H1 (cell line): ENCODE measurements around the gene LIF. TPM values are rescaled to one million over a fixed set of nuclear protein-coding genes. Genes with fewer than 3 reads are reported as not detected.

Experiments
- CTCF ChIA-PET: fragments of 300-600 bp; sonication (Branson Sonifier 250); formaldehyde crosslinking; loops from one replicate; lab custom pipeline; 2021; ENCODE audit not compliant: partially characterized antibody; lab: Charles Lee
- POLR2A ChIA-PET: fragments of 300-600 bp; sonication (Branson Sonifier 250); formaldehyde crosslinking; loops from one replicate; lab custom pipeline; 2021; ENCODE audit warnings: inconsistent platforms; ENCODE audit not compliant: partially characterized antibody; lab: Charles Lee
- DNase-seq, 2 experiments: peaks; one replicate each; pipeline versions ENCODE4 v3.0.0 to v3.0.0-alpha.2; 2010 to 2022; ENCODE audit warnings: low spot score in 2 of 2, low read depth in 1 of 2, mixed read lengths in 1 of 2
- FAIRE-seq: peaks from 2 replicates; lab custom pipeline; 2011; peaks lifted over from hg19 to GRCh38; lab: Jason Lieb, UNC
- H2AFZ ChIP-seq: 2 replicates; pipeline ENCODE4 v1.8.1; 2012; ENCODE audit warnings: low read length, inconsistent platforms
- H2AK5ac ChIP-seq: 2 replicates; pipeline ENCODE4 v1.6.1; 2013; ENCODE audit warnings: low read depth, low read length
- H2BK120ac ChIP-seq: replicated peaks from 2 replicates; pipeline ENCODE3; 2013; ENCODE audit warnings: low read depth, low read length, inconsistent platforms
- H2BK12ac ChIP-seq: 2 replicates; pipeline ENCODE4 v1.6.1; 2013; ENCODE audit warnings: low read depth, low read length
- H2BK15ac ChIP-seq: 2 replicates; pipeline ENCODE4 v1.6.1; 2013; ENCODE audit warnings: low read length
- H2BK20ac ChIP-seq: 2 replicates; pipeline ENCODE4 v1.6.1; 2013; ENCODE audit warnings: low read length
- H2BK5ac ChIP-seq: 2 replicates; pipeline ENCODE4 v1.6.1; 2013; ENCODE audit warnings: low read depth, low read length
- H3K14ac ChIP-seq: 2 replicates; pipeline ENCODE4 v1.6.1; 2013; ENCODE audit warnings: inconsistent platforms; ENCODE audit not compliant: insufficient read length
- H3K18ac ChIP-seq: 2 replicates; pipeline ENCODE4 v1.6.1; 2013; ENCODE audit warnings: low read length; ENCODE audit errors: extremely low read depth
- H3K23ac ChIP-seq: 2 replicates; pipeline ENCODE4 v1.6.1; 2013; ENCODE audit warnings: inconsistent platforms; ENCODE audit not compliant: insufficient read length
- H3K23me2 ChIP-seq: 2 replicates; pipeline ENCODE4 v1.6.1; 2013; ENCODE audit warnings: low read depth, low read length
- H3K27ac ChIP-seq: 2 replicates; pipeline ENCODE4 v1.6.1; 2011; ENCODE audit warnings: low read depth, low read length, inconsistent platforms
- H3K27me3 ChIP-seq, 4 experiments: replicated peaks in 1 of 4; 1 replicate in 1 of 4; 2 replicates in 3 of 4; pipeline versions ENCODE4 v1.6.1 to v1.8.1; 2011 to 2013; ENCODE audit warnings: low read length in 3 of 4, mild to moderate bottlenecking in 3 of 4, inconsistent platforms in 2 of 4, mixed read lengths in 2 of 4, moderate library complexity in 1 of 4; ENCODE audit not compliant: control insufficient read depth in 3 of 4, insufficient read depth in 3 of 4; ENCODE audit errors: extremely low read depth in 1 of 4
- H3K36me3 ChIP-seq, 4 experiments: 2 replicates each; pipeline versions ENCODE4 v1.6.1 to v1.8.1; 2011 to 2013; ENCODE audit warnings: mild to moderate bottlenecking in 4 of 4, low read length in 3 of 4, moderate library complexity in 2 of 4, control low read depth in 1 of 4, inconsistent platforms in 1 of 4; ENCODE audit not compliant: insufficient read depth in 4 of 4, control insufficient read depth in 2 of 4
- H3K4ac ChIP-seq: replicated peaks from 2 replicates; pipeline ENCODE3; 2013; ENCODE audit warnings: low read length, low read depth, mixed read lengths, inconsistent platforms; ENCODE audit not compliant: insufficient read length
- H3K4me1 ChIP-seq, 4 experiments: replicated peaks in 1 of 4; 1 replicate in 1 of 4; 2 replicates in 3 of 4; pipeline versions ENCODE4 v1.6.1 to v1.8.1; 2011 to 2013; ENCODE audit warnings: low read length in 3 of 4, inconsistent platforms in 2 of 4, mixed read lengths in 1 of 4; ENCODE audit not compliant: insufficient read depth in 4 of 4, control insufficient read depth in 3 of 4
- H3K4me2 ChIP-seq, 2 experiments: 2 replicates each; pipeline versions ENCODE4 v1.6.1 to v1.8.1; 2011 to 2013; ENCODE audit warnings: low read depth in 2 of 2, low read length in 2 of 2, control low read depth in 1 of 2, inconsistent platforms in 1 of 2, mild to moderate bottlenecking in 1 of 2; ENCODE audit not compliant: insufficient read depth in 1 of 2
- H3K4me3 ChIP-seq, 4 experiments: fragments of 200-600, 300-600 bp in 1 of 4; sonication (generic), shearing (Covaris generic), sonication (Bioruptor Twin) in 1 of 4; 2 replicates each; pipeline versions ENCODE4 v1.5.1 to v1.8.1; 2011 to 2016; ENCODE audit warnings: low read length in 4 of 4, low read depth in 3 of 4, control low read depth in 2 of 4, inconsistent platforms in 2 of 4, mild to moderate bottlenecking in 2 of 4, mixed read lengths in 1 of 4, moderate library complexity in 1 of 4; ENCODE audit not compliant: insufficient read depth in 2 of 4; ENCODE audit errors: extremely low read depth in 1 of 4
- H3K56ac ChIP-seq: replicated peaks from 2 replicates; pipeline ENCODE3; 2013; ENCODE audit warnings: low read depth, mild to moderate bottlenecking, mixed read lengths, low read length, inconsistent platforms; ENCODE audit not compliant: insufficient read length
- H3K79me1 ChIP-seq: 2 replicates; pipeline ENCODE4 v1.6.1; 2013; ENCODE audit warnings: low read depth, low read length, control low read depth
- H3K79me2 ChIP-seq, 2 experiments: 2 replicates each; pipeline versions ENCODE4 v1.6.1 to v1.8.1; 2012 to 2013; ENCODE audit warnings: low read length in 2 of 2, mild to moderate bottlenecking in 2 of 2, inconsistent platforms in 1 of 2; ENCODE audit not compliant: insufficient read depth in 2 of 2, control insufficient read depth in 1 of 2
- H3K9ac ChIP-seq, 4 experiments: replicated peaks in 1 of 4; 1 replicate in 1 of 4; 2 replicates in 3 of 4; pipeline versions ENCODE4 v1.6.1 to v1.8.1; 2011 to 2013; ENCODE audit warnings: low read depth in 3 of 4, low read length in 3 of 4, control low read depth in 2 of 4, mild to moderate bottlenecking in 2 of 4, moderate library complexity in 2 of 4, inconsistent platforms in 1 of 4; ENCODE audit errors: extremely low read depth in 1 of 4
- H3K9me3 ChIP-seq, 2 experiments: 2 replicates each; pipeline versions ENCODE4 v1.6.1 to v1.8.1; 2012 to 2013; ENCODE audit warnings: mild to moderate bottlenecking in 2 of 2, moderate library complexity in 2 of 2, control low read depth in 1 of 2, inconsistent platforms in 1 of 2, low read depth in 1 of 2, low read length in 1 of 2, mixed read lengths in 1 of 2; ENCODE audit not compliant: insufficient read depth in 2 of 2
- H4K20me1 ChIP-seq, 2 experiments: replicated peaks in 1 of 2; 2 replicates each; pipeline versions ENCODE3 to v1.8.1; 2011 to 2013; ENCODE audit warnings: inconsistent platforms in 2 of 2, low read length in 2 of 2, mild to moderate bottlenecking in 1 of 2; ENCODE audit not compliant: insufficient read depth in 2 of 2, control insufficient read depth in 1 of 2
- H4K5ac ChIP-seq: 2 replicates; pipeline ENCODE4 v1.6.1; 2013; ENCODE audit warnings: low read length, low read depth, mixed read lengths, inconsistent platforms; ENCODE audit not compliant: insufficient read length
- H4K8ac ChIP-seq: 2 replicates; pipeline ENCODE4 v1.8.0; 2013; ENCODE audit warnings: mild to moderate bottlenecking, moderate library complexity, low read length, inconsistent platforms; ENCODE audit not compliant: insufficient read depth; ENCODE audit errors: extremely low read depth
- H4K91ac ChIP-seq: replicated peaks from 2 replicates; pipeline ENCODE3; 2013; ENCODE audit warnings: low read length, mixed read lengths, inconsistent platforms; ENCODE audit not compliant: insufficient read length
- CBX8 ChIP-seq: fragments of 300-800, 300-1000 bp; sonication (generic); IDR thresholded peaks from 2 replicates; pipeline ENCODE4 v1.7.1; 2016; ENCODE audit warnings: low read depth, low read length, borderline replicate concordance
- CHD2 ChIP-seq: IDR thresholded peaks from 2 replicates; pipeline ENCODE4 v1.6.1; 2012; ENCODE audit warnings: low read length, improper control_type of control experiment
- CTBP2 ChIP-seq: IDR thresholded peaks from 2 replicates; pipeline ENCODE4 v1.7.0; 2011; ENCODE audit warnings: borderline replicate concordance, mild to moderate bottlenecking, moderate library complexity, mixed read lengths, low read length; ENCODE audit not compliant: insufficient read depth, insufficient read length
- FOSL1 ChIP-seq: IDR thresholded peaks from 2 replicates; pipeline ENCODE4 v1.6.1; 2011; ENCODE audit warnings: mild to moderate bottlenecking, low read depth, low read length, moderate library complexity; ENCODE audit not compliant: insufficient read depth
- NRF1 ChIP-seq: IDR thresholded peaks from 2 replicates; pipeline ENCODE4 v1.6.1; 2011; ENCODE audit warnings: mild to moderate bottlenecking, low read depth, low read length, improper control_type of control experiment
- RAD21 ChIP-seq, 2 experiments: IDR thresholded peaks in 1 of 2; conservative IDR thresholded peaks in 1 of 2; 2 replicates each; pipeline ENCODE4 v1.6.1; 2011; ENCODE audit warnings: low read depth in 2 of 2, low read length in 2 of 2, improper control_type of control experiment in 1 of 2, inconsistent platforms in 1 of 2, mild to moderate bottlenecking in 1 of 2, moderate library complexity in 1 of 2
- RBBP5 ChIP-seq: IDR thresholded peaks from 2 replicates; pipeline ENCODE4 v1.7.1; 2012; ENCODE audit warnings: low read depth, mild to moderate bottlenecking, inconsistent platforms, low read length, moderate library complexity, borderline replicate concordance
- RNF2 ChIP-seq: fragments of 200-900, 300-1000 bp; sonication (generic); IDR thresholded peaks from 2 replicates; pipeline ENCODE4 v1.7.1; 2016; ENCODE audit warnings: borderline replicate concordance, low read depth, mild to moderate bottlenecking, antibody characterized with exemption, low read length; ENCODE audit not compliant: poor library complexity, severe bottlenecking; ENCODE audit errors: missing control alignments
- SRF ChIP-seq: IDR thresholded peaks from 2 replicates; pipeline ENCODE4 v1.6.1; 2011; ENCODE audit warnings: mild to moderate bottlenecking, low read depth, low read length, moderate library complexity
- USF2 ChIP-seq: IDR thresholded peaks from 2 replicates; pipeline ENCODE4 v1.6.1; 2011; ENCODE audit warnings: low read length, improper control_type of control experiment
- WGBS, 2 experiments: shearing (Covaris generic) in 1 of 2; methylation state at CpG; one replicate each; pipeline versions ENCODE4 v1.1.6 to v1.1.7; 2013 to 2015; ENCODE audit warnings: low lambda C conversion rate in 2 of 2, mixed read lengths in 2 of 2, inconsistent platforms in 1 of 2, low coverage in 1 of 2, missing lambda C conversion rate in 1 of 2; ENCODE audit not compliant: insufficient replicate concordance in 2 of 2, insufficient coverage in 1 of 2, insufficient read length in 1 of 2; ENCODE audit errors: extremely low coverage in 1 of 2, missing lambda C conversion rate in 1 of 2; 5-methylcytosine and 5-hydroxymethylcytosine counted together
- polyA plus RNA-seq, 7 experiments: library from polyadenylated mRNA; depleted of rRNA in 3 of 7; stranded (reverse) in 5 of 7; unstranded in 2 of 7; fragments of >200 nt in 5 of 7; fragments of 200-250 nt in 2 of 7; gene quantifications; 1 replicate in 5 of 7; 2 replicates in 1 of 7; 4 replicates in 1 of 7; pipeline versions ENCODE4 v1.2.1 to v1.2.3, GENCODE V29; 2011 to 2013; ENCODE audit warnings: missing spikeins in 2 of 7, mixed read lengths in 2 of 7
- total RNA-seq: library from RNA; stranded (reverse); fragmentation: NEBNext Ultra II Directional; extraction: Animal tissue kit (Norgen Biotek cat#: 25700); gene quantifications from 2 replicates; pipeline ENCODE4 v1.2.1, GENCODE V29; 2021
- TF ChIP-seq, protein P1 (sequence below): IDR thresholded peaks from 2 replicates; pipeline ENCODE4 v1.6.1; 2012; ENCODE audit warnings: inconsistent platforms

The LIF gene
- total and polyA plus RNA-seq, 2 of the 8 experiments (the other 6 are each of a cell fraction or from before 2014, with no cell fraction given) = 3.3 to 3.5 TPM

- no peak overlapping the region for H4K91ac ChIP-seq
- H3K23me2 ChIP-seq = peaks cover 10% of the 10 kb centered on the region; the same call in 1 of the 2 replicates
- ChIA-PET POLR2A (no interaction called here), CTCF (interaction anchor here (1.7 to 9.1 kb wide), 4 partner anchors 13 to 142 kb away, joined by 4 to 203 read pairs (median 6); partner anchors contain the start of gene TBC1D10A)
- no peak overlapping the region for H3K4me2 ChIP-seq
- H2AK5ac ChIP-seq = no peak overlapping the region
- H3K9ac ChIP-seq = no peak overlapping the region
- H4K8ac ChIP-seq = no peak overlapping the region
- H3K9me3 ChIP-seq = no peaks in the 10 kb centered on the region
- no peak overlapping the region for H2BK5ac ChIP-seq
- H3K4me1 ChIP-seq = peaks cover 0 to 9% (median 6%) of the 10 kb centered on the region in 4 experiments; a peak in 6 of 7 replicates
- no peak overlapping the region for H4K5ac ChIP-seq
- peaks cover 0 to 4% of the 10 kb centered on the region in 2 experiments for H4K20me1 ChIP-seq
- no peak overlapping the region for H3K56ac ChIP-seq
- no peaks in the 10 kb centered on the region for H3K79me1 ChIP-seq
- H3K79me2 ChIP-seq = no peaks in the 10 kb centered on the region
- no peak overlapping the region for H3K18ac ChIP-seq
- no peak overlapping the region for H3K4ac ChIP-seq
- no peak overlapping the region for H3K14ac ChIP-seq
- no peaks in the 10 kb centered on the region for H3K36me3 ChIP-seq
- H3K27ac ChIP-seq = no peak overlapping the region
- FAIRE-seq (no peak), DNase-seq (no peak)
- no peak overlapping the region for H2BK12ac ChIP-seq
- H2BK120ac ChIP-seq = no peak overlapping the region
- H3K4me3 ChIP-seq = no peak overlapping the region
- H3K27me3 ChIP-seq = no peaks in the 10 kb centered on the region
- WGBS, 2 experiments = 91% methylated on average over 4 of the region's 4 CpGs; no CpG with 5 or more reads in 1 of the 2 experiments
- H3K23ac ChIP-seq = no peak overlapping the region
- no peak overlapping the region for H2BK20ac ChIP-seq
- no peak overlapping the region for H2BK15ac ChIP-seq
- H2AFZ ChIP-seq = no peak overlapping the region
- TF ChIP-seq, protein P1, sequence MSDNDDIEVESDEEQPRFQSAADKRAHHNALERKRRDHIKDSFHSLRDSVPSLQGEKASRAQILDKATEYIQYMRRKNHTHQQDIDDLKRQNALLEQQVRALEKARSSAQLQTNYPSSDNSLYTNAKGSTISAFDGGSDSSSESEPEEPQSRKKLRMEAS = no peak
- TF ChIP-seq CBX8 = no peak
- no peak for TF ChIP-seq RAD21 (IDR thresholded peaks at IDR 0.05 in 1 of 2, conservative IDR thresholded peaks at IDR 0.05 in 1 of 2; ENCODE audit: low read depth in 2 of 2, low read length in 2 of 2)
- no peak for TF ChIP-seq CTBP2
- TF ChIP-seq FOSL1 = no peak
- TF ChIP-seq RBBP5 = no peak
- TF ChIP-seq USF2 = no peak
- no peak for TF ChIP-seq RNF2
- TF ChIP-seq SRF = no peak
- no peak for TF ChIP-seq NRF1
- no peak for TF ChIP-seq CHD2
These were observed 38.1 kb upstream of the LIF start for GRCh38 chr22:30284666-30285065.
